OCI-LY1 (cell line): ENCODE measurements around the gene BANF2.

Source experiments
- H2AFZ ChIP-seq: fragments of 200-600 bp; sonication (generic), shearing (Covaris generic); 2 replicates; pipeline ENCODE4 v1.6.0; 2014; ENCODE audit warnings: antibody characterized with exemption, mild to moderate bottlenecking, low read length
- H3F3A ChIP-seq: fragments of 200-600 bp; sonication (generic), shearing (Covaris generic); 2 replicates; pipeline ENCODE4 v1.6.0; 2014; ENCODE audit warnings: mild to moderate bottlenecking, antibody characterized with exemption, low read length, moderate library complexity; ENCODE audit not compliant: insufficient read depth
- H3K27ac ChIP-seq: fragments of 200-600 bp; sonication (generic); 2 replicates; pipeline ENCODE4 v1.5.1; 2014; ENCODE audit warnings: low read length, mixed run types, mild to moderate bottlenecking, low read depth; ENCODE audit not compliant: poor library complexity, severe bottlenecking
- H3K27me3 ChIP-seq: fragments of 200-600 bp; sonication (generic); 2 replicates; pipeline ENCODE4 v1.6.0; 2014; ENCODE audit warnings: antibody characterized with exemption, mild to moderate bottlenecking, low read length, moderate library complexity; ENCODE audit not compliant: insufficient read depth
- H3K36me3 ChIP-seq: fragments of 200-600 bp; sonication (generic); 2 replicates; pipeline ENCODE4 v1.6.1; 2014; ENCODE audit warnings: mild to moderate bottlenecking, antibody characterized with exemption, low read length, moderate library complexity, mixed read lengths; ENCODE audit not compliant: insufficient read depth
- H3K4me1 ChIP-seq: fragments of 200-600 bp; sonication (generic); 2 replicates; pipeline ENCODE4 v1.5.1; 2014; ENCODE audit warnings: mild to moderate bottlenecking, low read length, moderate library complexity; ENCODE audit not compliant: insufficient read depth, severe bottlenecking
- H3K4me2 ChIP-seq: fragments of 200-600 bp; sonication (generic), shearing (Covaris generic); 2 replicates; pipeline ENCODE4 v1.6.1; 2014; ENCODE audit warnings: low read length
- H3K4me3 ChIP-seq: fragments of 200-600 bp; sonication (generic); 2 replicates; pipeline ENCODE4 v1.5.1; 2014; ENCODE audit warnings: low read length, low read depth, mild to moderate bottlenecking, mixed read lengths; ENCODE audit not compliant: poor library complexity, severe bottlenecking
- H3K79me2 ChIP-seq: fragments of 200-600 bp; shearing (Covaris generic); 2 replicates; pipeline ENCODE4 v1.6.1; 2016; ENCODE audit warnings: mixed run types, low read length, mixed read lengths; ENCODE audit not compliant: insufficient read depth
- H3K9ac ChIP-seq: fragments of 200-600 bp; sonication (generic), shearing (Covaris generic); 2 replicates; pipeline ENCODE4 v1.6.1; 2014; ENCODE audit warnings: mild to moderate bottlenecking, low read length, mixed read lengths
- H3K9me2 ChIP-seq: fragments of 200-600 bp; sonication (generic), shearing (Covaris generic); 2 replicates; pipeline ENCODE4 v1.6.1; 2014; ENCODE audit warnings: low read depth, mild to moderate bottlenecking, low read length, mixed read lengths
- H3K9me3 ChIP-seq: fragments of 200-600 bp; shearing (Covaris generic); 2 replicates; pipeline ENCODE4 v1.6.1; 2014; ENCODE audit warnings: low read length, mixed read lengths
- H4K20me1 ChIP-seq: fragments of 200-600 bp; sonication (generic), shearing (Covaris generic); 2 replicates; pipeline ENCODE4 v1.6.0; 2016; ENCODE audit warnings: mild to moderate bottlenecking, low read length; ENCODE audit not compliant: insufficient read depth
- EZH2 ChIP-seq: fragments of 200-600 bp; sonication (generic), shearing (Covaris generic); IDR thresholded peaks from 2 replicates; pipeline ENCODE4 v1.8.0; 2017; ENCODE audit warnings: borderline replicate concordance, mixed run types, mild to moderate bottlenecking, antibody characterized with exemption, low read length, moderate library complexity, mixed read lengths
- TF ChIP-seq, protein P1 (sequence below): fragments of 200-600 bp; sonication (generic), shearing (Covaris generic); IDR thresholded peaks from 2 replicates; pipeline ENCODE4 v1.5.1; 2017; ENCODE audit warnings: mild to moderate bottlenecking, antibody characterized with exemption, low read length, moderate library complexity, mixed read lengths

Gene BANF2

DNA sequence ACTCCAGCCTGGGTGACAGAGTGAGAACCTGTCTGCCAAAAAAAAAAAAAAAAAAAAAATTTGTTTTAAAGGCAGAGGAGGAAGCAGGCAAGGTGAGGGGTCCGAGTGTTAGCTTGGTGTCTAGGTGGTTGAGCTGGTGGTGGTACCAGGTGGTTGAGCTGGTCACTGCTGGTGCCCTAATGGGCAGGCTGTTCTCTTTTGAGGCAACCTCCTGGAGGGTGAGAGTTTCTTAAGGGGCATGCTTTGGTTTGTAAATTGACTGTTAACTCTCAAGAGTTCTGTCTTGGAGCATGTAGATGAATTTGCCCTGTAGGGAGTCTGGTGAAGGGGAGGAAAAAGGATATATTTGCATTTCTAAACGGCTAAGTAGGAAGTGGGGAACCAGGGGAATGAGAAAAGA is 52.7 kb downstream of the BANF2 start:
- Histone ChIP-seq H4K20me1 (no peaks in the 10 kb centered on the region), H3K4me2 (no peak overlapping the region), H3K9ac (no peak overlapping the region), H3K4me1 (no peaks in the 10 kb centered on the region), H3K79me2 (no peaks in the 10 kb centered on the region), H3K9me3 (no peaks in the 10 kb centered on the region), H3K36me3 (no peaks in the 10 kb centered on the region), H3F3A (no peaks in the 10 kb centered on the region), H2AFZ (no peak overlapping the region), H3K27ac (no peak overlapping the region), H3K4me3 (no peak overlapping the region), H3K27me3 (0 out of 2 replicates have a peak, but pooled peaks cover 5% of the 10 kb centered on the region), H3K9me2 (no peaks in the 10 kb centered on the region)
- TF ChIP-seq EZH2, result no peak
- TF ChIP-seq, protein P1, sequence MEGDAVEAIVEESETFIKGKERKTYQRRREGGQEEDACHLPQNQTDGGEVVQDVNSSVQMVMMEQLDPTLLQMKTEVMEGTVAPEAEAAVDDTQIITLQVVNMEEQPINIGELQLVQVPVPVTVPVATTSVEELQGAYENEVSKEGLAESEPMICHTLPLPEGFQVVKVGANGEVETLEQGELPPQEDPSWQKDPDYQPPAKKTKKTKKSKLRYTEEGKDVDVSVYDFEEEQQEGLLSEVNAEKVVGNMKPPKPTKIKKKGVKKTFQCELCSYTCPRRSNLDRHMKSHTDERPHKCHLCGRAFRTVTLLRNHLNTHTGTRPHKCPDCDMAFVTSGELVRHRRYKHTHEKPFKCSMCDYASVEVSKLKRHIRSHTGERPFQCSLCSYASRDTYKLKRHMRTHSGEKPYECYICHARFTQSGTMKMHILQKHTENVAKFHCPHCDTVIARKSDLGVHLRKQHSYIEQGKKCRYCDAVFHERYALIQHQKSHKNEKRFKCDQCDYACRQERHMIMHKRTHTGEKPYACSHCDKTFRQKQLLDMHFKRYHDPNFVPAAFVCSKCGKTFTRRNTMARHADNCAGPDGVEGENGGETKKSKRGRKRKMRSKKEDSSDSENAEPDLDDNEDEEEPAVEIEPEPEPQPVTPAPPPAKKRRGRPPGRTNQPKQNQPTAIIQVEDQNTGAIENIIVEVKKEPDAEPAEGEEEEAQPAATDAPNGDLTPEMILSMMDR, result no peak

DNA sequence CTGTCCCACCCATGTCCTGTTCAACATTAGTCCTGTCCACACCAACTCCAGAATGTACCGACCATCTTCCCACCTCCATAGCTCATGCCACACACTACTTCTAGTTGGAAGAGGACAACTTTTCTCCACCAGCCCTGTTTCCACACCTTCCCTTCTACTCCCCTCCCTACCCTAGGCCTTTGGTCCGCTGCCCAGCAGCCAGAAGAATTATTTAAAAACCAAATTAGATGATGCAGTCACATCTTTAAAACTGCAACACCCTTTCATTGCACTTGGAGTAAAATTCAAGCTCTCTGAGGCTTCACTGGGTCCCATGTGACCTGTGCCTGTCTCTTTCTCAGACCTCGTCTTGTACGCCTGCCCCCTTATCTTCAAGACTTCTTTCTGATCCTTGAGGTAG is 53.8 kb downstream of the BANF2 start:
- Histone ChIP-seq H2AFZ (no peak overlapping the region), H3K27ac (no peak overlapping the region), H3K9me2 (no peaks in the 10 kb centered on the region), H3K27me3 (0 out of 2 replicates have a peak, but pooled peaks cover 5% of the 10 kb centered on the region), H4K20me1 (no peaks in the 10 kb centered on the region), H3K4me3 (no peak overlapping the region), H3K36me3 (no peaks in the 10 kb centered on the region), H3F3A (no peaks in the 10 kb centered on the region), H3K4me1 (no peaks in the 10 kb centered on the region), H3K4me2 (no peak overlapping the region), H3K9me3 (no peaks in the 10 kb centered on the region), H3K79me2 (no peaks in the 10 kb centered on the region), H3K9ac (no peak overlapping the region)
- TF ChIP-seq, protein P1, result no peak
- TF ChIP-seq EZH2, result no peak

DNA sequence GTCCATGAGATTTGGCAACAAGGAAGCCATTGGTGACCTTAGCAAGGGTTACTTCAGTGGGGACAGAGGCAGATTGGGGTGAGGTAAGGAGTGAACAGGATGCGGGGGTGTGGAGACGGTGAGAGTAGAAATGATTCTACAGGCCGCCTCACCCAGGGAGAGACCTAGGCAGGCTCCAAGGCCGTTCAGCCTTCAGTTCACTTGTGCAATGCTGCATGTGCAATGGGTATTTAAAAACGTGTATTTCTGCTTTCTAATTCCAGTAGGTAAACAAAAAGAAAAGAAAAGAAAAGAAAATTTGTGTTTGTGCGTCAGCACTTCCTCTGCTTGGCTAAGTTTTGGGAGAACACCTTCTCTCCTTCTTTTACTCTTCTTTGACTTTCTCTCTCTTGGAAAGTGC is 56.8 kb downstream of the BANF2 start:
- Histone ChIP-seq H3K9me2 (no peaks in the 10 kb centered on the region), H3K9ac (no peak overlapping the region), H3F3A (no peaks in the 10 kb centered on the region), H4K20me1 (no peaks in the 10 kb centered on the region), H3K36me3 (no peaks in the 10 kb centered on the region), H2AFZ (no peak overlapping the region), H3K4me1 (no peaks in the 10 kb centered on the region), H3K4me3 (no peak overlapping the region), H3K79me2 (no peaks in the 10 kb centered on the region), H3K9me3 (no peaks in the 10 kb centered on the region), H3K27ac (no peak overlapping the region), H3K27me3 (no peaks in the 10 kb centered on the region; the same call in 1 of the 2 replicates), H3K4me2 (no peak overlapping the region)
- no peak for TF ChIP-seq EZH2
- TF ChIP-seq, protein P1, result no peak
